Dedifferentiated amniotic fluid mesenchymal stem cell (primary cell): ENCODE data around the gene NPR2.

Experiments used
- DNase-seq: peaks from one replicate; pipeline ENCODE4 v3.0.0-alpha.2; 2016; ENCODE audit errors: extremely low spot score

The NPR2 gene

DNA sequence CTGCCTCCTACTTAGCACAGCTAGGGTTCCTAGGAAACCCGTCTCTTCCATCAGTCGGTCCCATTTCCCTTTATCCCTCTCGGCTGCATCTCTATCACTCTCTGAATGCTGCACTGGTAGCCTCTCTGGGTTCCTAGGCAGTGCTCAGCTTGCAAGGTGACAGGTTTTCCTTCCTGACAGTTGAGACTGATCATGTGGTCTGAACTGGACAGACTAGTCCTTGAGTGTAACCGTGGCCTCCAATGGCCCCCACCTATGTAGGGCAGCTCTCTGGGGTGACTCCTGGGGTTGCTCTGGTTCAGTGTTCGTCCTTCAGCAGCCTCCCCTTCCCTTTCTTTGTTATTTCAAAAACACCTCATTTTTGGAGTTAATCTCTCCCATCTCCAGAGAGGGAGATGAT is 41.4 kb downstream of the NPR2 start:
- no peak for DNase-seq

DNA sequence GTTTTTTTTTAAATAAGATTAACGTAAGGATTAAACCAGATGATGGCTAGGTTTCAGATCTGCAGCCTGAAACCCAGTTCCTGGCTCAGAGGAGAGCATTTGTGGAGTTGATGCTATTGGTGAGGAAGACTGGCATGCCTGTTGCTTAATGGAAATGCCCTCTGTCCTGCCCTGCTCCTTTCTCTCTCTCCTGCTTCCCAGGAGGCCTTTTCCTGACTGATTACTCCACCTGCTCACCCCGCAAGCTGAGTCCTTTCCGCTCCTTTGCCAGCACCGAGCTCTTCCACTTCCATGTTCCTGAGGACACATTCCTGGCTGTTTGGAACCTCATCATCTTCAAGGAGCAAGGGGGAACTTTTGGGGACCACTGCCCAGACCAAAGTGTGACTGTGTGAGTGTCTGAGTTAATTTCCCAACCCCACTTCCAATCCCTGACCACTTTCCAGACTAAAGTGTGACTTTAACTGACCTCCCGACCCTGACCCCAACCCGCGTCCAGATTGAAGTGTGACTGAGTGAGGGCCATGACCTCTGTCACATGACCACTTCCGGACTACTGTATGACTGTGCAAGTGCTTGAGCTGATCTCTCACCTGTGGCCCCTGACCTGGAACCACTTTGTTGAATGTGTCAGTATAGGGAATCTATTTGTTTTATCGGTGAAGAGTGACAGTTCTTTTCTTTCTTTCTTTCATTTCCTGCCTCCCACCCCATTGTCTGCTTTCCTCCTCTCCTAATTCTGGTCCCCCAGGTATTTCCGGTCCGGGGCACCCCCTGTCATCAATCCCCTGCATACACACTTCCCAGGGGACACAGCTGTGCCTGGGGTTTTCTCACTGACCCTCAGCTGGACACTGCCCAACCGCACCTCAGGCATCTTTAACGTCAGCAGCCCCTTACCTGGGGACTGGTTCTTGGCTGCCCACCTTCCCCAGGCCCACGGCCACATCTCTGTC is 43.1 kb downstream of the NPR2 start:
- DNase-seq = no peak

DNA sequence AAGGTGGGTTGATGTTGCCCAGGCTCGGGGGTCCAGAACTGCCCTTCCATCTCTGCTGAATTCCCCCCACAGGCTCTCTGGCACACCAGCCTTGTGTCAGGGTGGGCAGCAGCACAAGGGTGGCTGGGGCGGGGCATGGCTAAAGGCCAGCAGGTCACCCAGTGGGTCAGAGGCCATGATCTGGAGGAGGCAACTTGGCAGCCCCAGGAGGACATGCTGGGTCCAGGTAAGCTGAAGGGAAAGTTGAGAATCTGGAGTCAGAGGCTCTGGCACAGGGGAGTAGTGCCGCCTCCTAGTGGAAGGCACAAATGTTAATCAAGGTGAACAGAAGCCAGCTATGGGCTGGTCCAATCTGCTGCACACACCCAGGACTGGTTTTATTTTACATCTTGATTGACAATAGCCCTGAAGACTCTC is 43.8 kb downstream of the NPR2 start:
- DNase-seq = no peak

- DNase-seq = no peak
Observed at GRCh38 chr9:35835766-35836165, 44.4 kb downstream of the NPR2 start.

- DNase-seq = no peak
Observed at GRCh38 chr9:35836595-35836994, 45.2 kb downstream of the NPR2 start.

DNA sequence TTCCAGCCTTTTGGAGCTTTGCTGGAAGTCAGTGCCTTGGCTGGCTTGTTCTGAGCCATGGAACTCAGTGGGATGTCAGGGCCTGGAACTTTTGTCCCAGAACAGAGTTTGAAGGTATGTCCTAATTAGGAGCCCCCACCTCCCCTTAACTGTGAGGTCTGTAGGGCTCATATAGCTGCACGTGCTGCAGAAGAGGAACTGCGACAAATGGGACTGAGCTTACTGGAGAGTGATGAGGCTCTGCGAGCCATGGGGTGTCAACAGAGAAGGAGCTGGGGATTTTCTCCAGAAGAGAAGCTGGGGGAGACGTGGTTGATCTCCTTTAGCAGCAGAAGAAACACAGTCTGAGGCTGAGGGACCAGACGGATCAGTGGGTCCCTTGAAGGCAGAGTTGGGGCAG is 48.5 kb downstream of the NPR2 start:
- no peak for DNase-seq

GRCh38 chr9:35840881-35841644 is 49.7 kb downstream of the NPR2 start:
- DNase-seq = no peak

DNA sequence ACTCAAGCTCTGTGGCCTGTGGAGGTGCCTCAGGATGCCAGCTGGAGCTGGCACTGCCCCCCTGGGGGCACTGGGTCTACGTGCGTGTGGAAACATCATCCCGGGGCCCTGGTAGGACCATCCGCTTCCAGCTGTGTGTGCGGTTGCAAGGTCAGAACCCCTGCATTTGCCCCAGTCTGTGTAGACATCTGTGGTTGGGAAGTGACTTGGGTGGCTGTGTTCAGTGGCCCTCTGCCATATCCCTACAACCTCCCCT is 50.2 kb downstream of the NPR2 start:
- DNase-seq = no peak

DNA sequence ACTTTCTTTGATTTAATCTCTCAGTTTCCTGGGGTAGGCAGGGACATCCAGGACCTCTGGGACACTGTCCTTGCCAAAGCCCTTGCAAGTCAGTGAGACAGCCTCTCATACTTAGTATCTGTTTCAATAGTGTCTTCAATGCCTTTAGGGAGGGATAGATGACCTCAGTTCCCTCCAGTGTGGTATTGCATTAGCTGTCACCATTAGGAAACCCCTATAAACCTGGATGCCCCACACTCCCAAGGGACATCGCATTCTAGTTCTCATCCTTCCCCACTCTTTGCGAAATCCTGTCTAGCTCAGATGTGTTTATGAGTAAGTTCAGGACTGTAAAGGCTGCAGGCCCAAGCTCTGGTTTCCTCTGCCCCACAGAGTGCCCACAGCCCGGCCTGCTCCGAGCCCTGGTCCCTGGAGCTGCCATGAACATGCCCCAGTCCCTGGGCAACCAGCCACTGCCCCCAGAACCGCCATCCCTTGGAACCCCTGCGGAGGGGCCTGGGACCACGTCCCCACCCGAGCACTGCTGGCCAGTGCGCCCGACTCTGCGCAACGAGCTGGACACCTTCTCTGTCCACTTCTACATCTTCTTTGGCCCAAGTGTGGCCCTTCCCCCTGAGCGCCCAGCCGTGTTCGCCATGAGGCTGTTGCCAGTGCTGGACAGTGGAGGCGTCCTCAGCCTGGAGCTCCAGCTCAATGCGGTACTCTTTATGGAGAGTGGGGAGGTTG is 50.8 kb downstream of the NPR2 start:
- DNase-seq = no peak

- DNase-seq = no peak
Observed at GRCh38 chr9:35842795-35843194, 51.4 kb downstream of the NPR2 start.

DNA sequence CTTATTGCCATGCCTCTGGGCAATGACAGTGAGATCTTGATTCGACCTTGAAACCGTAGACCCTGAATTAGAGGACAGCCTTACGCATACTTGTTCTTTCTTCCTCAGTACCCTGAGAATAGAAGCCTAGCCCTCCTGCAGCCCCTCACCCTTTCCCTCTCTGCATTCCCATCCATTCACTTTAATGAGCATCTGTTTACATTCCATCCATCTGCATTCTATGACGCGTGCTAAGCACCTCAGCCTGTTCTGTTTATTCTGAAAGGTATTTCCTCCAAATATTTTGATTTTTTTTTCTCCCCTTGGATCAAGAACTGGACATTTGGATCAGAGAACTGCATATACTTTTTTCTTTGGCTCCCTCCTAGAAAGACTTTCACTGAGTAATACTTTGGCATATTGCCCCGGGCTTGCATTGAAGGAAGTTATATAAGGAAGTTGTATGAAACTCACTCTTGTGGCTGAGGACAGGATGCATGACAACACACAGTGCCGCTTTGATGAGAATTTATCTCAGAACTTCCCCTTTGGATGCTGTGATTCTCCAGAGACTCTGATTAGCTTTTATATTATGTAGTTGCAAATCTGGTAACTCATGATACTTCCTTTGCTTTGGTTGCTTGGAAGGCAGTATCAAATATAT is 53.4 kb downstream of the NPR2 start:
- DNase-seq = peak; percentile 95

GRCh38 chr9:35845824-35846771 is 54.7 kb downstream of the NPR2 start:
- no peak for DNase-seq

DNA sequence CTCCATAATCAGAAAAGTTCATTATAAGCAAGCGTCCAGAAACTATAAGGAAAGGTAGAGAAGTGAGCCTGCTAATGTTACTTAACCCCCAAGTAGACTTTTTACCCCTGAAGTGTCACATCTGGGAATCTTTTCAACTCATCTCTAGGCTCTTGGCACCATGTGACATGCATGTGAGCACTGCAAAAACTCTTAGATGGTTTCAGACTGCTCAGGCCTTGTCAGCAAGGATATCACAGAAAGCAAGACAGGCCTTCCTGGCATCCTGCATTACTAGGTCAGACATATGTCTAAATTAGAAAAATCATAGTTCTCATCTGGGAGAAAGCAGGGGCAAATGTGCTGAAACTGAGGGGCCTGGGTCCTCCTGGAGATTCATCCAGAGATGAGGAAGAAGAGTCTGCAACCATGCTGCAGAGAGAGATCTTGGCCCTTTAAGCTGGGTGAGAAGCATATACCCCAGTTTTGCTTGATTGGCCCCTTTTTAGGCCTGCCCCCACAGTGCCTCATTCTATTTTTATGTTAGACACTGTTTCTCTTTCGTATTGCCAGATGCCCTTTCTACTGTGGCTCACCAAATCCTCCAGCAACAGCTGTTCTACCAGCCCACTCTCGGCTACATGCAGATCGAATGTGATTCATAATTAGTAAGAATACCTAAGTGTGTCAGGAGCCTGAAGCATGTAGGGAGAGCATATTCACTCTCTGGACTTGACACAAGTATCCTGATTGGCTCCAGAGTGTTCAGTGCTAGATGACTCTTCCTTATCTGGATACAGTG is 56.6 kb downstream of the NPR2 start:
- peak; percentile 63 for DNase-seq

DNA sequence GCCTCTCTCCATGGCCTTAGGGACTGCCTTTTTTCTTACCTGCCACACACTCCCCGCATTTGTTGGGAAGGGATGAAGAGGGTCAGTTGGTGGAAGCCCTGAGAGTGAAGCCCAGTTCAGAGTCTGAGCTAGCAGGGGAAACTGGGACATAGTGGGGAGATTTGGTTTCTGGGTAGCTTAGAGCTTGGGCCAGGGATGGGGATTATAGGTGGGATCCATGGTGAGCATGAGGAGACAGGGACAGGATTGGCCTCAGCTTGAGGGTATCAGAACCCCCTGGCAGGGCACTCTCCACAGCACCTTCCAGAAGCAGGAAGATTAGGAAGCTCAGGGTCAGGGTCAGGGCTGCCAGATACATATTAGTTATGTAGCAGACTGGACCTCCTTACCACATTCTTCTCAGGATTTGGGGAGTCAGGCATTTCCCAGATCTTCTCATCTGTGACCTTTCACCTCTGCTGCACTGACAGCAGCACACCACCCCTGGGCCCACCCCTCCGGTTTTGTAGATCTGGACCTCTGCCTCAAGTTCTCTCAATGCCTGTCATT is 61.0 kb downstream of the NPR2 start:
- no peak for DNase-seq

DNA sequence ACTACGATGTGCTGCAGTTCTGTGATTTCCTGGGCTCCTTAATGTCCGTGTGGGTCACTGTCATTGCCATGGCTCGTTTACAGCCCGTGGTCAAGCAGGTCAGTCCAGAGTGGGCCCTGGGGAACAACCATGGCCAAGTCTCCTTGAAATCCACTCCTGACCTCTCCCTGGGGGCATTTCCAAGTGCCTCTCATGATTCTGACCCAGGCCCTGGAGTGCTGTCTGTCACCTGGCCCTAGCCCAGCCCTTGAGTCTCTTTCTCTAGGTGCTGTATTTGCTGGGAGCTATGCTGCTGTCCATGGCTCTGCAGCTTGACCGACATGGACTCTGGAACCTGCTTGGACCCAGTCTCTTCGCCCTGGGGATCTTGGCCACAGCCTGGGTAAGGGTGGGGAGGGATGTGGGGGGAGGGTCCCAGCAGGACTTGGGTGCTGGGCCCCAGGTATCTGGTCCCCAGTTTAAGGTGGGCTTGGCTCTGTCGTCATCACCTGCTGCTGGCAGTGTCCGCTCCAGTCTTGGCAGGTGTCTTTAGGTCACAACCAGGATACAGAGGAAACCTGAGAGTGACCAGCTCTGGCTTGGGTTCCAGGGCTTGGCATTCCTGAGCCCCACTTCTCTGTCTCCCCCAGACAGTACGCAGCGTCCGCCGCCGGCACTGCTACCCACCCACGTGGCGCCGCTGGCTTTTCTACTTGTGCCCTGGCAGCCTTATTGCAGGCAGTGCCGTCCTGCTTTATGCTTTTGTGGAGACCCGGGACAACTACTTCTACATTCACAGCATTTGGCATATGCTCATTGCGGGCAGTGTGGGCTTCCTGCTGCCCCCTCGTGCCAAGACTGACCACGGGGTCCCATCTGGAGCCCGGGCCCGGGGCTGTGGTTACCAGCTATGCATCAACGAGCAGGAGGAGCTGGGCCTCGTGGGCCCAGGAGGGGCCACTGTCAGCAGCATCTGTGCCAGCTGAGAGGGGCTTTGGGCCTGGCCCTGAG is 61.8 kb downstream of the NPR2 start:
- no peak for DNase-seq

DNA sequence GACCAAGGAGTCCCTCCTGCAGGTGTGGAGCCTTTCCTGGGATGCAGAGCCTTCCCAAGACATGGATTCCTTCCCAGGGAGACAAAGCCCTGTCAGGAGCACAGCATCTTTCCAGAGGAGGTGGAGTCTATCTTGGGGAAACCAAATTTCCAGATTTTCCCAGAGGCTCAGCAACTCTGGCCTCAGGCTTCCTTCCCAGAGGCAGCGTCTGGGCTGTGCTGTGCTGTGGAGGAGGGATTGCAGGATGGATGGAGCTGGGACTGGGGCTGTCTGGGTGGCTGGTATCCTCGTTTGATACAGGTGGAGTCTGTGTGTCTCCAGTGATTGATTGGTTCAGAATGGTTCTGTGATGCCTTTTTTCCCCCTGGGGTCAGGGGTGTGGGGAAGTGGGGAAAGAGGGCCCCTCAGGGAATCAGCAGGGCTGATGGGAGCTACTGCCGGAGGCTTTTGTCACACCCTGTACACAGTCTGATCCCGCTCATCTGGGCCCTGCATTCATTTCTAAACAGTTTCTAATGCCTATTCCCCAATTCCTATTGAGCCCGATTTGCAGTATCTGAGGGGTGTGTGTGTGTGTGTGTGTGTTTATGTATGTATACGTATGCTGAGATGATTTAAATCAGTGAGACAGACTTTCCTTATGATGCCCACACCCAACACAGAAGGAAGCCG is 62.8 kb downstream of the NPR2 start:
- DNase-seq = no peak

DNA sequence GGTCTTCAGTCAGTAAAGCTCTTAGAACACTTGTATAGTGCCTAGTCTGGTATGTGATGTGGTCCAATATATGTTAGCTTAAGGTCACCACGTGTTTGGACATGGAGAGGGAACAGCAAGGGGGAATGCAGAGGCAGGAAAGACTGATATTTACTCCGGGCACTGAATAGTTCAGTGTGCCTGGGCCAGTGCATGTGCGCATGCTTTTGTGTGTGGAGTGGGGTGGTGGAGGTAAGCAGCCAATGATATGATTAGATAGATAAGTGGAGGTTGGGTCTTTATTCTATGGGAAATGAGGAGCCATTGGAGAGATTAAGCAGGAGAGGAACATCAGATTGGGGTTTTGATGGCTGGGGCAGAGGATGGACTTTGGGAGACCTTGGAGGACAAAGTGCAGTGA is 64.8 kb downstream of the NPR2 start:
- no peak for DNase-seq

DNA sequence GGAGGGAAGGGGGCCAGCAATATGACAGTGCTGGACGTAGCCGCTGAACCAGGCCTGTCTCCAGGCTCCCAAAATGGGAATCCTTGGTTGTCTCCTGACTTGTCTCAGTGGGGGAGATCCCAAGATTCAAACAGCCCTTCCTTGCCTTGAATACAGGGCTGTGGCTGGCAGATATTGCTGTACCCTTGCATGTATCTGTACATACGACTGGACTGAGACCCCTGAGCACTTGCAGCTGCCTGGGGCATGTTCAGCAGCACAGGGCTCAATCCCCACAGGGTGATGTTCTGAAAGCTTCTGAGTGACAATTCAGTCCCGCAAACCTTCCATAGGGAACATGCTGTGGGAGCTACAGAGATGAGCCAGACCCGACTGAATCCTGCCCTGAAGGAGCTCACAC is 65.5 kb downstream of the NPR2 start:
- no peak for DNase-seq
